NCI-H82 (cell line): ENCODE measurements around the gene ZNRF3.
"Not testable (repeated sequence)": the region's sequence is repeated elsewhere in the genome, so short reads cannot be mapped to it uniquely, and the experiment has no call there.

Experiments
- DNase-seq: peaks from one replicate; lab custom pipeline; 2025; lab: John Stamatoyannopoulos, UW

ZNRF3 gene

DNA sequence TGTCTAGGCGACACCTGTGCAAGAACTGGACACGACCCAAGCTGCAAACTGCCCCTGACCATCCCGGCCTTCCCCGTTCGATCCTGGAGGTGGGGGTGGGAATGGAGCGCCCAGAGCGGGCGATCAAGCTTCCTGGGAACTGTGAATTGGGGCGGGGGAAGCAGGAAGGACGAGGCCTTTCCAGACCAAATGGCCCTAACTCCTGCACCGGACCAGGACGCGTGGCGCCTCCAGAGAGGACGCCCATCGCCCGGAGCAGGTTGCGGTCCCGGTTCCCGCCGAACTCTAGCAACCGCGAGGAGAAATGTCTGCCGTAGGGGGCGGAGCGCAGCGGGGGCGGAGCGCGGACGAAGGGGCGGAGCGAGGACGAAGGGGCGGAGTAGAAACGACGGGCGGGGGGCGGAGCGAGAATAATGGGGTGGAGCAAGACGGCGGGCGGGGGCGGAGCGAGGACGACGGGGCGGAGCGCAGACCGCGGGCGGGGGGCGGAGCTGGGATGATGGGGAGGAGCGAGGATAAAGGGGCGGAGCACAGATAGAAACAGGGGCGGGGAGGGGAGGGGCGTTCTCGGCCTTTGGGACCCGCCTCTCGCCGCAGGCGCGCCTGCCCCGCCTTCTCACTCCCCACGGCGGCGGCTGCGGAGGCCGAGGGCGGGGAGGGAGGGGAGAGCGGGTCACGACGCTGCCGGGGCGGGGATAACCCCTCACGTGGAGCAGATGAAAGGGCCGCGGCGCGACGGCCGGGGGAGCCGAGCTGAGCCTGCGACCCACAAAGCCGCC lies at the start of gene ZNRF3:
Gene ZNRF3, plus strand, starts transcription at position 695 of the 779 bp plus-strand sequence. CDS start 195 bp downstream, outside the sequence.
- DNase-seq: peak; percentile 94

DNA sequence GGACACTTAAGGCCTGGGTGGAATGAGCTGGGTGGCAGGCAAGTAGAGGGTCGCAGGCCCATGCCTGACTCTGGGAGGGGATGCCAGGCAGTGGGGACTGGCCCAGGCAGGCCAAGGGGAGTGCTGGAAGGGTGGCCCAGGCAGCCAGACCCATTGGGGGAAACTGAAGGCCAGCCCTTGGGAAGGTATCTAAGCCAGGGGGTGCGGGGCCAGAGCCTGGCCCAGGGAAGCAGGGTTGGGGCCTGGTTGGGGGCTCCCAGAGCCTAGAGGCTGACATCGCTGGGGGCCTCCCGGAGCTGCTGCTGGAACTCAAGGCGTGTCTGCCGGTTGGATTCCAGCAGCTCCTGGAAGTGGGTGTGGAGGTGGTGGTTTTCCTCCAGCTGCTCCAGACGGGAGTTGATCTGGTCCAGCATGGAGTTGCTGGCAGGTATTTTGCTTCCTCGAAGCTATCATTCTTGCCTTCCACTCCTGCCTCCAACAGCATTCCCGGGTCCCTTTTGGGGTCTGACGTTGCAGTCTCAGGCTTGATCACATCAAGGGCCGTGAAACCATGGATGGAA lies 47.7 kb upstream of the ZNRF3 start:
- no peak for DNase-seq

DNA sequence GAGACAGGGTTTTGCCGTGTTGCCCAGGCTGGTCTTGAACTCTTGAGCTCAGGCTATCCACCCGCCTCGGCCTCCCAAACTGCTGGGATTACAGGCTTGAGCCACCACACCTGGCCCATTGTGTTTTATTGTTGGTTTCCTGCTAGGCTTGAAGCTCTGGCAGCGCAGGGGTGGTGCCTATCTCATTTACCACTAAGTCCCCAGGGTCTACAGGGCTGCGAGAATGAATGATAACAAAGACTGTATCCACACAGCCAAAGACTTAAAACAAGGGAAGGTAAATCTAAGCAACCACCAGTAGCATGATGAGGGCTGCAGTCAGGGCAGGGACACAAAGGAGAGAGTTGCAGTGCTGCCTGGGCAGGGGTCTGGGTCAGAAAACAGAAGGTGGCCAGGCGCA lies 45.7 kb upstream of the ZNRF3 start:
- DNase-seq: no peak

DNA sequence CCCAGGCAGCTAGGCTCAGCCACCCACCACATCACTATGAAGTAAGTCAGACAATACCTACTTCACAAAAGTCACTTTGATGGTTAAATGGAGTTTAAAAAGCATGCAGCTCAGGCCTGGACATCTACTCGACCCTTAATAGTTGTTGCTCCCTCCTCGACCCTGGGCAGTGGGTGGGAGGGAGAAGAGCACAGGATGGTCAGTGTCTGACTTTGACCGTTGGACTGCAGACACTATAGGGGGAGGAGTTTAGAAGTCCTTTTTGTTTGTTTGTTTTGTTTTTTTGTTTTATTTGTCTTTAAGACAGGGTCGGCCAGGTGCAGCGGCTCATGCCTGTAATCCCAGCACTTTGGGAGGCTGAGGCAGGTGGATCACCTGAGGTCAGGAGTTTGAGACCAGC lies 44.4 kb upstream of the ZNRF3 start:
- DNase-seq: no peak

DNA sequence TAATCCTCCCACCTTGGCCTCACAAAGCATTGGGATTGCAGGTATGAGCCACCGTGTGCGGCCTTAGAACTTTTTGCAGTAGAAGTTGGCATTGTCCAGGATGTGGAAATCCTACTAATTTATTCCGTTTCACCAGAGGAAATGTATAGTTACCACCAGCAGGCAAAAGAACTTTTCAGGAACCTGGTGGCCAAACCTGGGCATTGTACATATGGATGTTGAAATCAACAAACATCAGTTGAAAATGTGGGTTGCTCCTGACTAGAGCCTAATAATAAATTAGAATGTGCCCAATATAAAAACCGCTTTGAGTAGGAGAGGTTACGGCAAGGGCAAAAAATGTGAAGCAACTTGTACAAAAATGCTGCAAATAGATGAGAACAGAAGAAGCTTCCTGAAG lies 42.3 kb upstream of the ZNRF3 start:
- no peak for DNase-seq

DNA sequence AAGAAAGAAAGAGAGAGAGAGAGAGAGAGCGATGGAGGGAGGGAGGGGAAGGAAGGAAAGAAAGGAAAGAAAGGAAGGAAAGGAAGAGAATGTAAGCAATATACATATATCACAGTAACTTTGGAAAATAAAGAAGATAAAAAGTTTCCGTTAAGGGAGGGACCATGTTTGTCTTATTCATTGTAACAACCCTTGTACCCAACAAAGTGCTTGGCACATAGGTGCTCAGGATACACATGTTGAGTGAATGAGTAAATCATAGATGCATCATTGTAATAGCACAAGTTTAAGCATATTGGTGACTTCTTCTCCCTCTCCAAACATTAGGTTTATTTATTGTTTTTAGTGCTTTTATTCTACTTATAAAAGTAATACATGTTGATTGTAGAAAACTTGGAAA lies 39.7 kb upstream of the ZNRF3 start:
- DNase-seq: no peak

DNA sequence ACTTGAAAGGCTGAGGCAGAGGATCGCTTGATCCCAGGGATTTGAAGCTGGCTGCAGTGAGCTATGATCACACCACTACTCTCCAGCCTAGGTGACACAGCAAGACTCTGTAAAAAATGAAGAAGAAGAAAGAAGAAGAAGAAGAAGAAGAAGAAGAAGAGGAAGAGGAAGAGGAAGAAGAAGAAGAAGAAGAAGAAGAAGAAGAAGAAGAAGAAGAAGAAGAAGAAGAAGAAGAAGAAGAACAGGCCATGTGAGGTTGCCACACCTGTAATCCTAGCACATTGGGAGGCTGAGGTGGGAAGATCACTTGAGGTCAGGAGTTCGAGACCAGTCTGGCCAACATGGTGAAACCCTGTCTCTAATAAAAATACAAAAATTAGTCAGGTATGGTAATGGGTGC lies 39.1 kb upstream of the ZNRF3 start:
- DNase-seq: not testable (repeated sequence)

DNA sequence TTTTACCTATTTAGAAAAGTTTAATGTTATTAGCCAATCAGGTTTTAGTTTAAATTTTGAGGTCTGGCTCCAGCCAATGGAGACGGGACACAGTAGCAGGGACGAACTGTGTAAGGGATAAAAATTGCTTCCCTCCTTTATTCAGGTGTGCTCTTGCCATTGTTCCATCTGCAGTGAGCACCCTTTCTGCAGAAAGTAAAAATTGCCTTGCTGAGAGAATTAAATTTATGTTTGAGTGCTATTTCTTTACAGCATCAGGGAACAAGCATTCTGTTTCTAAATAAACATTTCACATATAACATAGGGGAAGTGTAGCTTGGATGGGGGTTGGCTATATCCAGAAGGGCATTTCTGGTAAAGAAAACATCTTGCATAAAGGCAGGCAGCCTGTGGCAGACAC lies 36.4 kb upstream of the ZNRF3 start:
- DNase-seq: no peak

DNA sequence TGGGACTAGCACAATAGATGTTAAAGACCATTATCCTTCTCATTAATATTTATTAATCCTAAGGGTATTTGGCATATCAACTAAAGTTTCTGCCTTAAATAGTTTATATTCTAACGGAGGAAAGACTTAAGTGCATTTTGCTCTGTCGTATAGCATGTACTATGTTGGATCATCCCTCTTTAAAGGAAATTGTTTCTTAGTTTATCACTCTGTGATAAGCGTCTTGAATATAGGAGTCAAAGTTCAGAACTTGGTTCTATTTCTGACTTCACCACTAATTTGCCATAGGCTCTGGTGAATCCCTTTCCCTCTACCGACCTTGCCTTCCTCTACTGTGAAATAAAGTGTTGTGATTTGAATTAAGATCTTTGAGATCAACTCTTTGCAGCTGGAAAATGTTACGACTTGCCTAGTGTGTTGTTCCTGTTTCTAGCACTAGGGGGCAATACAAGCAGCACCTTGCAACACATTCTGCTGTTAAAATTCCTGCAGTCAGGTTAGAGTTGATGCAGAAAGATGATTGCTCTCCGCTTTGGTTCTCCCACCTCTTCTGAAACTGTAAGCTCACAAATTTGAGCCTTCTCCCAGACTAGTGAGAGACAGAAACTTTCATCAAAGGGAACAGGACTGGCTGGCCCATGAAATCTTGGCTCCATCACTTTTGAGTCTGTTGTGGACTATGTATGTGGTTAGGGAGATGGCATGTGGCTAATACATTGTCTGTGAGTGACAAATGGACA lies 27.8 kb upstream of the ZNRF3 start:
- DNase-seq: peak; percentile 61

DNA sequence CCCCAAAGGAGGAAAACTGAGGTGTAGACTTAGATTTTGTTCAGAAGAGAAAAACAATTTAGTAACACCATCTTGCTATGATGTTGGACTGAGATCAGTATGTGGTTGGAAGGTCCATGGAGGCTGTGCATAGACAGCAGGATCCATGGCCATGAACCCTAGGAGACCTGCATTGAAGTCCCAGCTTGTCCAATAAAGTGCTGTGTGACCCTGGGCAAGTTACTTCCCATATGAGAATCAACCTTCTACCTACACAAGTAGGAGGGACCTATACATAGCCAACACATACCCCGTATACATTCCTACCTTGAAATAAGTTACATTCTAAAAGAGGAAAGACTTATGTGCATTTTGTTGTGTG lies 27.3 kb upstream of the ZNRF3 start:
- DNase-seq: no peak

DNA sequence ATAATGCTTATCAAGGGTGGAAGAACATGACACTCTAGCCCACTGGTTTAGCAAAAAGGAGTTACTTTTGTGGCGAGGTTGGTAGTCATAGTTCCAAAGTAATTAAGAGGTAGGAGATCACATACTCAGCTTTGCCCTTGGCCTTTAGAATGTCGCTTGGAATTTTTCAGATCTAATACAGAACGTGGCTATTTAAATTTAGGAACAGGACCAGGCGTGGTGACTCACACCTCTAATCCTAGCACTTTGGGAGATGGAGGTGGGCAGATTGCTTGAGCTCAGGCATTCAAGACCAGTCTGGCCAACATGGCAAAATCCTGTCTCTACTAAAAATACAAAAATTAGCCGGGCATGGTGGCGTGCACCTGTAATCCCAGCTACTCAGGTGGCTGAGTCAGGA lies 26.1 kb upstream of the ZNRF3 start:
- no peak for DNase-seq

DNA sequence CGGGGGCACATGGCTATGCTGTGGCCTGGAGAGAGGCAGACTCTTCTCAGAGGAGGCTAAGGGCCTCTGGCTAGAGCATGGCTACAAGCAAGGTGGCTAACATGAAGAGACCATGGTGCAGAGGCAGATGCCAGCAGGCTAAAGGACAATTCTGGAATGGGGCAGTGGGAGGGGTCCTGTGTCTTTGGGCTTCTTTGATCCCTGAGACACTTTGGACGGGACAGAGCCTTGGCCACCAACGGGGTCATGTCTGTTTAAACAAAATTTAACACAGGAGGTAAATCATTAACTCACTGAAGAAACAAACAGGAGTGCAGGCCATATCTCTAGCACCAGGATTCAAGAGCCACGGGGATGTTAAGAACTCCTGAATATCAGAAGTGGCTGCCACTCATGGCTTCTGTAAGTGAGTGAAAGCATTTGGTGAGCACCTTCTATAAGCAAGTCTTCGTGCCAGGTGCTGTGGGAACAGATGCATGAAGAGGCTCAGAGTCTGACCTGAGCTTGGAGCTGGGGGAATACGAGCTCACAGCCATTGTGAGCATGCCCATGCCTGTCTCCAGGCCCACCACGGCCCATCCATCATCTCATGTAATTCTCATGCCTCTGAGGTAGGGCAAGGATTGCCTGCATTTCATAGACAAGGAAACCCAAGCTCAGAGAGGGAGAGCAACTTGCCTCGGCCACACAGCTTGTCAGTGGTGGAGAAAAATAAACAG lies 18.3 kb upstream of the ZNRF3 start:
- no peak for DNase-seq

DNA sequence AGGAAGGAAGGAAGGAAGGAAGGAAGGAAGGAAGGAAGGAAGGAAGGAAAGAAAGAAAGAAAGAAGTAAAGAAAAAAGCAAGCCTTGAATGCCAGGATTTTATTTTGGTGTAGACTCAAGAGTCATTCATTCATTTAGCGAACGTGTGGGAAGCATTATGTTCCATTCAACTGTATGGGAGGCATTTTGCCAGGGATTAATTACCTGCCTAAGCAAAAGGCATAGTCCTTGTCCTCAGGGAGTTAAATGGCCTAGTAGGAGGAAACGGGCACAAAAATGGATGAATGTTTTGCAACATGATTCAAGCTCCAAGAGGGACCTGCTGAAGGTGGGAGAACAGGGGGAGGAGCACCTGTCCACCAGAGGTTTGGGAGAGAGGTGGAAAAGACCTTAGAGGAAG lies 16.2 kb upstream of the ZNRF3 start:
- no peak for DNase-seq

DNA sequence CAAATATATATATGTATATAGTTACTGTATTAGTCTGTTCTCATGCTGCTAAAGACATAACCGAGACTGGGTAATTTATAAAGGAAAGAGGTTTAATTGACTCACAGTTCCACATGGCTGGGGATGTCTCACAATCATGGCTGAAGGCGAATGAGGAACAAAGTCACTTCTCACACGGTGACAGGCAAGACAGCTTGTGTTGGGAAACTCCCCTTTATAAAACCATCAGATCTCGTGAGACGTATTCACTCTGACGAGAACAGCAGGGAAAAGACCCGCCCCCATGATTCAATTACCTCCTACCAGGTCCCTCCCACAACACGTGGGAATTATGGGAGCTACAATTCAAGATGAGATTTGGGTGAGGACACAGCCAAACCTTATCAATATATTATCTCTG lies 15.0 kb upstream of the ZNRF3 start:
- not testable (repeated sequence) for DNase-seq

DNA sequence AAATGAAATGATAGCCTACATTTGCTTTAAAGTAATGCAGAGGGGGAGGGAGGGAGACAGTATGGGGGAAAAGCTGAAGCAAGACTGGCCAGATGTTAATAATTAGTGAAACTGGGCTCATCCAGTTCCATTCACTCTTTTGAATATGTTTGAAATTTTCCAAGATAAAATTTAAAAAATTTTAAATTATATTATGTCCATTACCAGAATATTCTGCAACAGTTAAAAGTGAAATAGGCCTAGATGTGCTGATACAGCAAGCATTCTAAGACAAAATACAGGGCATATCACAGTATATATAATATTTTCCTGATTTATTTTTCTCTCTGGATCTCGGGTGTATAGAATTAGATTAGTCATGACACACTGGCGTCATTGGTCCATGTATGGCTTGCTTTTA lies 13.6 kb upstream of the ZNRF3 start:
- no peak for DNase-seq

DNA sequence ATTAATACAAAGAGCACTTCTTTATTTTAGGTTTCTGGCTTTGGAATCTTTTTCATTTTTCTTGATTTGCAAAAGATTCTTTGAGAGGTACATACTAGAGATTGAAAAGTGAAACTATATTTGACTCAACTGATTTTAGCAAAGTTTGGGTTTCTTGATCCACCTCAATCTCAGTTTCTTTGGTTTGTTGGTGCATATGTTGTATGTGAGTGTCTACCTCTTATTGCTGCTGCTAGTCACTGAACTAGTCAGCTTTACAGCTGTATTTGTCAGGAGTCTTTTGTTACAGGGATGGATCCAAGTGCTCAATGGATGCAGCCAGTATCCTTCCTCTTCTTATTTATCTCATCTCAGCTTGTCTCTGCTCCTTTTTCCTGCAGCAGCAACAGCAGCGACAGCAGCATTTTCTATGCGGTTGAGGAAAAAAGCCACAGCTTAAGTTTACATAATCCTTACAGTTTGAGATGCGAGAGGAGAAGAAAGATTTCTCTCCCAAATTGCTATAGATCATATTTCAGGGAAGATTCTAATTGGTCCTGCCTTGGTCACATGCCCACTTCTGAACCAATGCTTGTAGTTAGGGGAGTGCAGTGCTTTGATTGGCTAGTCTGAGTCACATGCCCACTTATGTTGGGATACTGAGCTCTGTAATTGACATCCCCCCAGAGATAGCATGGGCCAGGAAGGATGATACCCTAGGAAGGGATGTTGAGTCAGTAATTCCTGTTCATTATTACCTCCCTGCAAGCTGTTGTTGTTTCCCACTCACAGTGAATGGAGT lies 10.0 kb upstream of the ZNRF3 start:
- DNase-seq: no peak

DNA sequence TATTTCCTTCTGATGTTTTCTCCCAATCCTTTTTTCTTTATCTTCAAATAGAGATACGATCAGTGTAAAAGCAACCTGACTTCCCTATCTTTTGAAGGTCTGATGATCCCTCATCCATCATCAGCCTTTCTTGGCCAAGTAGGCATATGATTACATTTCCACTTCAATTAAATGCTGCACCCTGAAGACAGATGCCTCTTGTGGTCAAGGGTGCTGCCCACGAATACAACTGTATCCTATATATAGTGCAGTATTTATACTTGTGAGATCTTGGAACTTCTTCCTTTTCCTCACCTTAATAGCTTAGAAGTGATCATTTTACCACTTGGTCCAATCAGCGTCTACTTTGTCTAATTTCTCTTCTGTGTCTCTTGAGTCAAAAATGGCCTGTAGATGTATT lies 9.3 kb upstream of the ZNRF3 start:
- no peak for DNase-seq

DNA sequence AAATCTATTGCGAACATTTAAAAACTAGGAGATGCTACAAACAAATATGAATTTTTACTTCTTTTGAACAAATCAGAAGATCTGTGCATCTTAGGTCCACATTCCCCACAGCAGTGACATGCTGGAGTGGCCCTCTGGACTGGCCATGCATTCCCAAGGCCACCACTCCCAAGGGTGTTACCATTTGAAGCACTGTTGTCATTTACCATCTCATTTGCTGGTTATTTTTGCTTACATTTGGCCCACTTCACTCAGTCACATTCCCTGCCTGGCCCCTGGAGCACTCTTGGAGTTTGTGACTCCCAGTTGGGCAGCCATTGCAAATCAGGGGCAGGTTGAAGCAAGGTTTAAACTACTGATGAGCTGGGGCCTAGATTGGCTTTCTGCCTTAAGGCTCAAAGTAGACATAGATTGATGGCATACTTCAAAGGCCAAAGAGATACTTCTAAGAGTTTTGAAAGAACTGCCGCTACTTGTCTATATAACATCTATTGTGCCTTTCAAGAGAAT lies 8.5 kb upstream of the ZNRF3 start:
- no peak for DNase-seq

DNA sequence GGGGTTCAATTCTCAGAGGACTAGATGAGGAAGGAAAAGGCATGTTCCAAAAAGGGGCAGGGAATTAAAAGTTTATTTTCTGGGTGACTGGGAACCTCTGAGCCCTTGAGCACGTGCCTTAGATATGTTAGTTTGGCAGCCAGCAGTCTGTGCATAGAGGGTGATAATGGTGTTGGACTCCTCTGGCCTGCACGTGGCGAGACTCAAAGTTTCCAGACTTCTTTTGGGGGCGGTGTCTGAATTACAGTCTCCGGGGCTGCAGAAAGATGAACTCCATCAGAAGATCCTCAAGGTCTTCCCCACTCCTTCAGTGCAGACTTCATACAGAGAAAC lies 861 bp upstream of the ZNRF3 start:
- peak; percentile 51 for DNase-seq

DNA sequence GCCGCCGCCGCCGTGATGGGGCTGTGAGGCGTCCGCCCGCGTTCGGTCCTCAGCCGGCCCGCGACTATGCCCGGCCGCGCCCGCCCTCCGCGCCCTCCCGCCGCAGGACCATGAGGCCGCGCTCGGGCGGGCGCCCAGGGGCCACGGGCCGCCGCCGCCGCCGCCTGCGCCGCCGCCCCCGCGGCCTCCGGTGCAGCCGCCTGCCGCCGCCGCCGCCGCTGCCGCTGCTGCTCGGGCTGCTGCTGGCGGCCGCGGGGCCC lies 215 bp downstream of the ZNRF3 start:
- DNase-seq: no peak

DNA sequence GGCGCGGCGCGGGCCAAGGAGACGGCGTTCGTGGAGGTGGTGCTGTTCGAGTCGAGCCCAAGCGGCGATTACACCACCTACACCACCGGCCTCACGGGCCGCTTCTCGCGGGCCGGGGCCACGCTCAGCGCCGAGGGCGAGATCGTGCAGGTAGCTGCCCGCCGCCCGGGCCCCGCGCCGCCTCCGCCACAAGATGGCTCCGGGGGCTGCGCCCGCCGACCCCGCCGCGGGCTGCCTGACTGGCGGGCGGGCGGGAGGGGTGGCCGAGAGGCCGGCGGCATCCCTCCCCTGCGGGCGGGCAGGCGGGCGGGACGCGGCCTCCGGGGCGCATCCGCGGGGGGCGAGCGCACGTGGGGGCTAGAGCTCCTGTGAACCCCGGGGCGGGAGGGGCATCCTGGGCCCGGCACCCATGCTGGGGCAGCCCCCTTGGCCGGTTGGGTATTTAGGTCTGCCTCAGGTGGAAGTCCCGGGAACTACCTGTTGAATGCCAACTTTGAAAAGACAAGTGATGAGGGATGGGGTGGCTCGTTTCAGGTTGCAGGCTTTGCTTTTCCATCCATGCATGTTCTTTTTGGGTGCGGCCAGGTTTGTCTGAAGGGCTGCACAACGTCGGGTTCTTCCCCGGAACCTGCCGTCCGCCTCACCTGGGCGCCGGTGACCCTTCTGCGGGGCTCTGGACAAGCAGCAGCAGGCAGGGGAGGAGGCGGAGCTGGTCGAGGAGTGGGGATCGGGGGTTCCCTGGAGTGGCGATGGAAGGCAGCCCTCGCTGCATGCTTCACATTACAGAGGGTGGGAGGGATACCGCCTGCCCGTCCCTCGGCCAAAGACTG lies 760 bp downstream of the ZNRF3 start:
- peak; percentile 33 for DNase-seq
